Activated naive CD8-positive, alpha-beta T cell treated with anti-CD3 and anti-CD28 coated beads, Interleukin-2, amount 50 U/mL, for 16 hours (primary cell): Measurements from ENCODE around the gene SPRED3.
A peak's percentile ranks its signal among the peaks of the same experiment; 100 is the strongest.

Experiments
- DNase-seq: peaks from one replicate; pipeline ENCODE4 v3.0.0-alpha.2; 2020; ENCODE audit warnings: low read depth, low spot score

SPRED3 gene

GRCh38 chr19:38371081-38371480 lies 17.4 kb upstream of the SPRED3 start:
- DNase-seq = no peak

GRCh38 chr19:38373907-38374331 lies 14.6 kb upstream of the SPRED3 start:
- DNase-seq = no peak

- DNase-seq = peak; percentile 97
Observed at GRCh38 chr19:38374332-38375097, 14.0 kb upstream of the SPRED3 start, which contains the start of gene PSMD8. Gene PSMD8 (plus strand): TSS chr19:38374571. CDS start chr19:38374602, 31 bp downstream.

- no peak for DNase-seq
Observed at GRCh38 chr19:38375098-38375493, 13.4 kb upstream of the SPRED3 start.

- DNase-seq = no peak
Observed at GRCh38 chr19:38375748-38376147, 12.7 kb upstream of the SPRED3 start.

GRCh38 chr19:38376576-38376975 lies 11.9 kb upstream of the SPRED3 start:
- DNase-seq = no peak

GRCh38 chr19:38377052-38377451 lies 11.4 kb upstream of the SPRED3 start:
- DNase-seq = no peak

- DNase-seq = no peak
Observed at GRCh38 chr19:38378866-38379265, 9.6 kb upstream of the SPRED3 start.

GRCh38 chr19:38381138-38381537 lies 7.4 kb upstream of the SPRED3 start:
- DNase-seq = no peak

GRCh38 chr19:38383184-38383583 lies 5.3 kb upstream of the SPRED3 start:
- DNase-seq = no peak

- no peak for DNase-seq
Observed at GRCh38 chr19:38383743-38384142, 4.8 kb upstream of the SPRED3 start.

- DNase-seq = no peak
Observed at GRCh38 chr19:38384209-38385027, 4.1 kb upstream of the SPRED3 start.

- DNase-seq = no peak
Observed at GRCh38 chr19:38385057-38385803, 3.3 kb upstream of the SPRED3 start.

- DNase-seq = no peak
Observed at GRCh38 chr19:38385804-38386257, 2.7 kb upstream of the SPRED3 start.

GRCh38 chr19:38386300-38386970 lies 2.1 kb upstream of the SPRED3 start:
- no peak for DNase-seq

- no peak for DNase-seq
Observed at GRCh38 chr19:38386971-38387549, 1.4 kb upstream of the SPRED3 start.

- peak; percentile 54 for DNase-seq
Observed at GRCh38 chr19:38387550-38388348, 748 bp upstream of the SPRED3 start, which contains the start of gene GGN. Gene GGN (minus strand): TSS chr19:38388034. CDS start chr19:38387261, 773 bp downstream.

GRCh38 chr19:38389101-38389925 lies 816 bp downstream of the SPRED3 start:
- DNase-seq = no peak
